HL-60 (cell line): ENCODE data around the gene CMIP.

Experiments used
- DNase-seq, 2 experiments: peaks; one replicate each; pipeline ENCODE4 v3.0.0-alpha.2; 2010 to 2020; ENCODE audit warnings: low read depth in 1 of 2, low spot score in 1 of 2
- H3K27ac ChIP-seq: fragments of 250-450 bp; sonication (Bioruptor Pico); replicated peaks from 2 replicates; pipeline ENCODE4 v1.5.1; 2020; ENCODE audit warnings: mild to moderate bottlenecking, moderate library complexity
- H3K27me3 ChIP-seq: fragments of 250-450 bp; sonication (Bioruptor Pico); 2 replicates; pipeline ENCODE4 v1.5.1; 2021; ENCODE audit warnings: mild to moderate bottlenecking, moderate library complexity; ENCODE audit not compliant: insufficient read depth, poor library complexity, severe bottlenecking
- H3K4me3 ChIP-seq: replicated peaks from 2 replicates; pipeline ENCODE4 v1.5.1; 2011; ENCODE audit warnings: mild to moderate bottlenecking, control low read depth, low read length; ENCODE audit not compliant: insufficient read depth
- GABPA ChIP-seq: IDR thresholded peaks from 2 replicates; pipeline ENCODE4 v1.6.1; 2012; ENCODE audit warnings: low read depth
- POLR2AphosphoS5 ChIP-seq: IDR thresholded peaks from 2 replicates; pipeline ENCODE4 v1.6.1; 2012; ENCODE audit warnings: low read depth
- SPI1 ChIP-seq: IDR thresholded peaks from 2 replicates; pipeline ENCODE4 v1.6.1; 2012; ENCODE audit warnings: low read depth, mild to moderate bottlenecking, borderline replicate concordance
- TF ChIP-seq, protein P1 (sequence below): IDR thresholded peaks from one replicate; pipeline ENCODE4 v1.5.1; 2011; ENCODE audit warnings: low read length, control low read depth, inconsistent platforms; ENCODE audit not compliant: insufficient read depth
- TF ChIP-seq, protein P2 (sequence below): IDR thresholded peaks from 2 replicates; pipeline ENCODE4 v1.6.1; 2012; ENCODE audit warnings: low read depth; ENCODE audit not compliant: insufficient replicate concordance

CMIP gene

DNA sequence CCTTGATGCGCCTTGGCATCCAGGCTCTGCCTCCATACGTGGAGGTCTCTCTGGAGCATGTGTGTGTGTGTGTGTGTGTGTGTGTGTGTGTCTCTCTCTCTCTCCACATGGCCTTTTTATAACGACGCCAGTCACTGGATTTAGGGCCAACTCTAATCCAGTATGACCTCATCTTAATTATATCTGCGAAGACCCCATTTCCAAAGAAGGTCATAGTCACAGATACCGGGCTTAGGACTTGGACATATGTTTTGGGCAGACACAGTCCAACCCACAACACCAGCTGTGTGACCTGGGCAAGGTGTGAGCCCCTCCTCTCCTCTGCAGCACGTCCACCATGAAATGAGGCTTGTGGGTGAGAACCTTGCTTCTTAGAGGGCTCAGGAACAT lies 196.1 kb downstream of the CMIP start:
- H3K4me3 ChIP-seq: no peak overlapping the region
- DNase-seq: no peak
- H3K27me3 ChIP-seq: no peaks in the 10 kb centered on the region
- H3K27ac ChIP-seq: no peak overlapping the region
- TF ChIP-seq SPI1 (no peak), GABPA (no peak), POLR2AphosphoS5 (no peak)
- TF ChIP-seq, protein P1, sequence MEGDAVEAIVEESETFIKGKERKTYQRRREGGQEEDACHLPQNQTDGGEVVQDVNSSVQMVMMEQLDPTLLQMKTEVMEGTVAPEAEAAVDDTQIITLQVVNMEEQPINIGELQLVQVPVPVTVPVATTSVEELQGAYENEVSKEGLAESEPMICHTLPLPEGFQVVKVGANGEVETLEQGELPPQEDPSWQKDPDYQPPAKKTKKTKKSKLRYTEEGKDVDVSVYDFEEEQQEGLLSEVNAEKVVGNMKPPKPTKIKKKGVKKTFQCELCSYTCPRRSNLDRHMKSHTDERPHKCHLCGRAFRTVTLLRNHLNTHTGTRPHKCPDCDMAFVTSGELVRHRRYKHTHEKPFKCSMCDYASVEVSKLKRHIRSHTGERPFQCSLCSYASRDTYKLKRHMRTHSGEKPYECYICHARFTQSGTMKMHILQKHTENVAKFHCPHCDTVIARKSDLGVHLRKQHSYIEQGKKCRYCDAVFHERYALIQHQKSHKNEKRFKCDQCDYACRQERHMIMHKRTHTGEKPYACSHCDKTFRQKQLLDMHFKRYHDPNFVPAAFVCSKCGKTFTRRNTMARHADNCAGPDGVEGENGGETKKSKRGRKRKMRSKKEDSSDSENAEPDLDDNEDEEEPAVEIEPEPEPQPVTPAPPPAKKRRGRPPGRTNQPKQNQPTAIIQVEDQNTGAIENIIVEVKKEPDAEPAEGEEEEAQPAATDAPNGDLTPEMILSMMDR: no peak
- TF ChIP-seq, protein P2, sequence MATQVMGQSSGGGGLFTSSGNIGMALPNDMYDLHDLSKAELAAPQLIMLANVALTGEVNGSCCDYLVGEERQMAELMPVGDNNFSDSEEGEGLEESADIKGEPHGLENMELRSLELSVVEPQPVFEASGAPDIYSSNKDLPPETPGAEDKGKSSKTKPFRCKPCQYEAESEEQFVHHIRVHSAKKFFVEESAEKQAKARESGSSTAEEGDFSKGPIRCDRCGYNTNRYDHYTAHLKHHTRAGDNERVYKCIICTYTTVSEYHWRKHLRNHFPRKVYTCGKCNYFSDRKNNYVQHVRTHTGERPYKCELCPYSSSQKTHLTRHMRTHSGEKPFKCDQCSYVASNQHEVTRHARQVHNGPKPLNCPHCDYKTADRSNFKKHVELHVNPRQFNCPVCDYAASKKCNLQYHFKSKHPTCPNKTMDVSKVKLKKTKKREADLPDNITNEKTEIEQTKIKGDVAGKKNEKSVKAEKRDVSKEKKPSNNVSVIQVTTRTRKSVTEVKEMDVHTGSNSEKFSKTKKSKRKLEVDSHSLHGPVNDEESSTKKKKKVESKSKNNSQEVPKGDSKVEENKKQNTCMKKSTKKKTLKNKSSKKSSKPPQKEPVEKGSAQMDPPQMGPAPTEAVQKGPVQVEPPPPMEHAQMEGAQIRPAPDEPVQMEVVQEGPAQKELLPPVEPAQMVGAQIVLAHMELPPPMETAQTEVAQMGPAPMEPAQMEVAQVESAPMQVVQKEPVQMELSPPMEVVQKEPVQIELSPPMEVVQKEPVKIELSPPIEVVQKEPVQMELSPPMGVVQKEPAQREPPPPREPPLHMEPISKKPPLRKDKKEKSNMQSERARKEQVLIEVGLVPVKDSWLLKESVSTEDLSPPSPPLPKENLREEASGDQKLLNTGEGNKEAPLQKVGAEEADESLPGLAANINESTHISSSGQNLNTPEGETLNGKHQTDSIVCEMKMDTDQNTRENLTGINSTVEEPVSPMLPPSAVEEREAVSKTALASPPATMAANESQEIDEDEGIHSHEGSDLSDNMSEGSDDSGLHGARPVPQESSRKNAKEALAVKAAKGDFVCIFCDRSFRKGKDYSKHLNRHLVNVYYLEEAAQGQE: no peak

DNA sequence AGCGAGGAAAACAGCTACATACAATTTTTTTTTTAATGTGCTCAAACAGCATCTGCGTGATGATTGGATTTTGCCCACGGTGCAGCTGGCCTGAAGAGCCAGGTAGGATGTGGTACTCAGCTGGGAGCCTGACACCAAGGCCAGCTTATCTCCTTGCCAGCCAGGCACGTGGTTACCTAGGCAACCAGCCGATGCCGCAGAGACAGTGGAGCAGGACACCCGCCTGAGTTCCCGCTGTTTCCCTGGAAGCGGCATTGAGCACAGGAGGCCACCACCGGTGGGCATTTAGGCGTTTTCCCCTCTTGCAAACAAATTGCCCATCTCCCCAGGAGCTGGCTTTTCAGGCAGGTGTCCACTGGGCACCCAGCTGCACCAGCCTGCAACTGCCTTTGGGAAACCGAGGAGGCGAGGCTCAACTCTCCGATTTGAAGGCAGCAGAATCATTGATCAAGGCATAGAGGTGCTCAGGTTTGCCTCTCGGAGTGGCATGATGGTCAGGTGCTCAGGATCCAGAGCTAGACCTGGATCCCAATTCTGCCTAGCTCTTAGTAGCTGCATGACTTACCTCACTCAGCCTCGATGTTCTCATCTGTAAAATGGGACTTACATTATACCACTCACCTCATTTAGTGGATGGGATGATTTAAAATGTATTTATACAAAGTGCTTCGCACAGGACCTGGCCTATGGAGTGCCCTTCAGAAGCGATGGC lies 196.9 kb downstream of the CMIP start:
- no peak for DNase-seq
- no peak for TF ChIP-seq SPI1
- Histone ChIP-seq H3K4me3 (no peak overlapping the region), H3K27me3 (no peaks in the 10 kb centered on the region), H3K27ac (no peak overlapping the region)

DNA sequence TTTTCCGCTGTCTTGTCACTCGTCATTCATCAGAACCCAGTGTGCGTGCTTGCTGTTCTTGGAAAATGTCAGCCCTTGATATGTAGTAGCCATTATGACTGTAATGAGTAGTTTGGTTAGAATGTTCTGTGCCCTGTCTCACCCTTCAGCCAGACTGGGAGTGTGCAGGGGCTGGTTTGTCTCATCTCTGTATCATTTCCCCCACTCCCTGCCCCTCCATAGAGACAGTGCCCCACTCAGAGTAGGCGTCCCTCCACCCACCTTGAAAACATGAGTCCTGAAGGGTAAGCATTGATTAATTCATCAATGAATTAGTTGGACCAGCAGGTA lies 197.5 kb downstream of the CMIP start:
- no peak for DNase-seq
- TF ChIP-seq, protein P2: no peak
- no peak for TF ChIP-seq GABPA
- TF ChIP-seq, protein P1: no peak

DNA sequence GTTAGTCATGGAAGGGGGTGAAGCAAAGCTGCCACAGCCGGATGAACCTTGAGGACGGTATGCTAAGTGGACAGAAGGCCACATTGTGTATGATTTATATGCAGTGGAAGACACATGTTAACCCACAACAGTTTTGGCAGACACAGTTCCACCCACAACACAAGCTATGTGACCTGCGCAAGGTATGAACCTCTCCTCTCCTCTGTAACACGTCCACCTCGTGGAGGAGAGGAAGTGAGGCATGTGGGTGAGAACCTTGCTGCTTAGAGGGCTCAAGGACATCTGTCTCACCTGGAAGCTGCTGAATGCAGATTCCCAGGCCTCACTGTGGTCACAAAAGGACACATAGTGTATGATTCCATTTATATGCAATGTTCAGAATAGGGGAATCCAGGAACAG lies 198.3 kb downstream of the CMIP start:
- no peak overlapping the region for H3K4me3 ChIP-seq
- TF ChIP-seq GABPA (no peak), POLR2AphosphoS5 (no peak), SPI1 (no peak)
- TF ChIP-seq, protein P2: no peak
- TF ChIP-seq, protein P1: no peak
- H3K27ac ChIP-seq: no peak overlapping the region
- no peaks in the 10 kb centered on the region for H3K27me3 ChIP-seq
- no peak for DNase-seq

More for the DNA sequence above, 197.5 kb downstream of the CMIP start:
- Histone ChIP-seq H3K27ac (no peak overlapping the region), H3K27me3 (no peaks in the 10 kb centered on the region), H3K4me3 (no peak overlapping the region)
